HG02678 (cell line): ENCODE results near the gene DRD4.

ENCODE experiments used
- ATAC-seq: cut with Tn5 transposase; IDR thresholded peaks from one replicate; pipeline ENCODE4 v1.9.1; 2021; ENCODE audit warnings: mild to moderate bottlenecking, moderate library complexity; ENCODE audit not compliant: unreplicated experiment

DRD4 gene

GRCh38 chr11:636511-637332 is at the start of gene DRD4:
TSS of gene DRD4 (plus strand) at chr11:637269. CDS start at chr11:637305, 36 bp downstream.
- ATAC-seq, result no peak

- ATAC-seq, result no peak
Observed at GRCh38 chr11:587546-587945, 49.5 kb upstream of the DRD4 start.

GRCh38 chr11:587978-588380 is 49.1 kb upstream of the DRD4 start:
- no peak for ATAC-seq

GRCh38 chr11:589798-590197 is 47.3 kb upstream of the DRD4 start:
- no peak for ATAC-seq

- ATAC-seq, result no peak
Observed at GRCh38 chr11:590997-591396, 46.1 kb upstream of the DRD4 start.

GRCh38 chr11:592501-592900 is 44.6 kb upstream of the DRD4 start:
- no peak for ATAC-seq

- no peak for ATAC-seq
Observed at GRCh38 chr11:592918-593317, 44.2 kb upstream of the DRD4 start.

GRCh38 chr11:593347-593746 is 43.7 kb upstream of the DRD4 start:
- no peak for ATAC-seq

GRCh38 chr11:595400-595799 is 41.7 kb upstream of the DRD4 start:
- no peak for ATAC-seq

GRCh38 chr11:596374-596773 is 40.7 kb upstream of the DRD4 start:
- ATAC-seq, result no peak

GRCh38 chr11:597166-597725 is 39.8 kb upstream of the DRD4 start:
- no peak for ATAC-seq

- ATAC-seq, result no peak
Observed at GRCh38 chr11:598005-598680, 38.9 kb upstream of the DRD4 start.

GRCh38 chr11:601573-602245 is 35.4 kb upstream of the DRD4 start:
- ATAC-seq, result no peak

GRCh38 chr11:603154-603553 is 33.9 kb upstream of the DRD4 start:
- no peak for ATAC-seq

- no peak for ATAC-seq
Observed at GRCh38 chr11:605286-606129, 31.6 kb upstream of the DRD4 start.

GRCh38 chr11:606245-606644 is 30.8 kb upstream of the DRD4 start:
- no peak for ATAC-seq

GRCh38 chr11:607020-607780 is 29.9 kb upstream of the DRD4 start:
- no peak for ATAC-seq

- ATAC-seq, result no peak
Observed at GRCh38 chr11:607971-608659, 29.0 kb upstream of the DRD4 start.

GRCh38 chr11:608791-609251 is 28.2 kb upstream of the DRD4 start:
- no peak for ATAC-seq
